ENCODE measurements around the gene DTX3.
"Not testable (repeated sequence)": the region's sequence is repeated elsewhere in the genome, so short reads cannot be mapped to it uniquely, and the experiment has no call there.

Gene DTX3

GRCh38 chr12:57604454-57604991, at the start of gene DTX3:
Gene DTX3, plus strand, starts transcription at chr12:57604824. Its CDS starts 1,694 bp downstream, at chr12:57606518.
- DNase-seq, result peak; percentile 49

- no peak for DNase-seq
Observed at GRCh38 chr12:57554897-57555296, 49.7 kb upstream of the DTX3 start.

- DNase-seq, result no peak
Observed at GRCh38 chr12:57558864-57559263, 45.8 kb upstream of the DTX3 start.

GRCh38 chr12:57560516-57560915, 44.1 kb upstream of the DTX3 start:
- DNase-seq, result no peak

GRCh38 chr12:57561117-57561516, 43.5 kb upstream of the DTX3 start:
- not testable (repeated sequence) for DNase-seq

GRCh38 chr12:57563358-57563757, 41.3 kb upstream of the DTX3 start:
- DNase-seq, result no peak

GRCh38 chr12:57564178-57564740, 40.4 kb upstream of the DTX3 start:
- DNase-seq, result no peak

GRCh38 chr12:57568838-57569237, 35.8 kb upstream of the DTX3 start:
- no peak for DNase-seq

- no peak for DNase-seq
Observed at GRCh38 chr12:57569858-57570257, 34.8 kb upstream of the DTX3 start.

GRCh38 chr12:57570438-57570837, 34.2 kb upstream of the DTX3 start:
- DNase-seq, result not testable (repeated sequence)

- DNase-seq, result no peak
Observed at GRCh38 chr12:57571926-57572762, 32.5 kb upstream of the DTX3 start.

GRCh38 chr12:57574795-57575194, 29.8 kb upstream of the DTX3 start:
- no peak for DNase-seq

GRCh38 chr12:57575771-57576612, 28.6 kb upstream of the DTX3 start:
- DNase-seq, result no peak

- DNase-seq, result no peak
Observed at GRCh38 chr12:57576613-57577160, 27.9 kb upstream of the DTX3 start.

- no peak for DNase-seq
Observed at GRCh38 chr12:57577981-57578758, 26.5 kb upstream of the DTX3 start.

- no peak for DNase-seq
Observed at GRCh38 chr12:57579011-57579410, 25.6 kb upstream of the DTX3 start.

- no peak for DNase-seq
Observed at GRCh38 chr12:57579677-57580465, 24.8 kb upstream of the DTX3 start.

GRCh38 chr12:57580466-57580795, 24.2 kb upstream of the DTX3 start:
- no peak for DNase-seq

GRCh38 chr12:57581802-57582201, 22.8 kb upstream of the DTX3 start:
- no peak for DNase-seq

GRCh38 chr12:57582440-57582839, 22.2 kb upstream of the DTX3 start:
- no peak for DNase-seq

Measured in CD4-positive, alpha-beta T cell treated with Interleukin-17A for 4 hours (primary cell).